OCI-LY1 (cell line): Measurements from ENCODE around the gene PKD1.

Experiments used
- H2AFZ ChIP-seq: fragments of 200-600 bp; sonication (generic), shearing (Covaris generic); 2 replicates; pipeline ENCODE4 v1.6.0; 2014; ENCODE audit warnings: antibody characterized with exemption, mild to moderate bottlenecking, low read length
- H3F3A ChIP-seq: fragments of 200-600 bp; sonication (generic), shearing (Covaris generic); 2 replicates; pipeline ENCODE4 v1.6.0; 2014; ENCODE audit warnings: mild to moderate bottlenecking, antibody characterized with exemption, low read length, moderate library complexity; ENCODE audit not compliant: insufficient read depth
- H3K27ac ChIP-seq: fragments of 200-600 bp; sonication (generic); 2 replicates; pipeline ENCODE4 v1.5.1; 2014; ENCODE audit warnings: low read length, mixed run types, mild to moderate bottlenecking, low read depth; ENCODE audit not compliant: poor library complexity, severe bottlenecking
- H3K27me3 ChIP-seq: fragments of 200-600 bp; sonication (generic); 2 replicates; pipeline ENCODE4 v1.6.0; 2014; ENCODE audit warnings: antibody characterized with exemption, mild to moderate bottlenecking, low read length, moderate library complexity; ENCODE audit not compliant: insufficient read depth
- H3K36me3 ChIP-seq: fragments of 200-600 bp; sonication (generic); 2 replicates; pipeline ENCODE4 v1.6.1; 2014; ENCODE audit warnings: mild to moderate bottlenecking, antibody characterized with exemption, low read length, moderate library complexity, mixed read lengths; ENCODE audit not compliant: insufficient read depth
- H3K4me1 ChIP-seq: fragments of 200-600 bp; sonication (generic); 2 replicates; pipeline ENCODE4 v1.5.1; 2014; ENCODE audit warnings: mild to moderate bottlenecking, low read length, moderate library complexity; ENCODE audit not compliant: insufficient read depth, severe bottlenecking
- H3K4me2 ChIP-seq: fragments of 200-600 bp; sonication (generic), shearing (Covaris generic); 2 replicates; pipeline ENCODE4 v1.6.1; 2014; ENCODE audit warnings: low read length
- H3K4me3 ChIP-seq: fragments of 200-600 bp; sonication (generic); 2 replicates; pipeline ENCODE4 v1.5.1; 2014; ENCODE audit warnings: low read length, low read depth, mild to moderate bottlenecking, mixed read lengths; ENCODE audit not compliant: poor library complexity, severe bottlenecking
- H3K79me2 ChIP-seq: fragments of 200-600 bp; shearing (Covaris generic); 2 replicates; pipeline ENCODE4 v1.6.1; 2016; ENCODE audit warnings: mixed run types, low read length, mixed read lengths; ENCODE audit not compliant: insufficient read depth
- H3K9ac ChIP-seq: fragments of 200-600 bp; sonication (generic), shearing (Covaris generic); 2 replicates; pipeline ENCODE4 v1.6.1; 2014; ENCODE audit warnings: mild to moderate bottlenecking, low read length, mixed read lengths
- H3K9me2 ChIP-seq: fragments of 200-600 bp; sonication (generic), shearing (Covaris generic); 2 replicates; pipeline ENCODE4 v1.6.1; 2014; ENCODE audit warnings: low read depth, mild to moderate bottlenecking, low read length, mixed read lengths
- H3K9me3 ChIP-seq: fragments of 200-600 bp; shearing (Covaris generic); 2 replicates; pipeline ENCODE4 v1.6.1; 2014; ENCODE audit warnings: low read length, mixed read lengths
- H4K20me1 ChIP-seq: fragments of 200-600 bp; sonication (generic), shearing (Covaris generic); 2 replicates; pipeline ENCODE4 v1.6.0; 2016; ENCODE audit warnings: mild to moderate bottlenecking, low read length; ENCODE audit not compliant: insufficient read depth
- EZH2 ChIP-seq: fragments of 200-600 bp; sonication (generic), shearing (Covaris generic); IDR thresholded peaks from 2 replicates; pipeline ENCODE4 v1.8.0; 2017; ENCODE audit warnings: borderline replicate concordance, mixed run types, mild to moderate bottlenecking, antibody characterized with exemption, low read length, moderate library complexity, mixed read lengths
- TF ChIP-seq, protein P1 (sequence below): fragments of 200-600 bp; sonication (generic), shearing (Covaris generic); IDR thresholded peaks from 2 replicates; pipeline ENCODE4 v1.5.1; 2017; ENCODE audit warnings: mild to moderate bottlenecking, antibody characterized with exemption, low read length, moderate library complexity, mixed read lengths

Gene PKD1

DNA sequence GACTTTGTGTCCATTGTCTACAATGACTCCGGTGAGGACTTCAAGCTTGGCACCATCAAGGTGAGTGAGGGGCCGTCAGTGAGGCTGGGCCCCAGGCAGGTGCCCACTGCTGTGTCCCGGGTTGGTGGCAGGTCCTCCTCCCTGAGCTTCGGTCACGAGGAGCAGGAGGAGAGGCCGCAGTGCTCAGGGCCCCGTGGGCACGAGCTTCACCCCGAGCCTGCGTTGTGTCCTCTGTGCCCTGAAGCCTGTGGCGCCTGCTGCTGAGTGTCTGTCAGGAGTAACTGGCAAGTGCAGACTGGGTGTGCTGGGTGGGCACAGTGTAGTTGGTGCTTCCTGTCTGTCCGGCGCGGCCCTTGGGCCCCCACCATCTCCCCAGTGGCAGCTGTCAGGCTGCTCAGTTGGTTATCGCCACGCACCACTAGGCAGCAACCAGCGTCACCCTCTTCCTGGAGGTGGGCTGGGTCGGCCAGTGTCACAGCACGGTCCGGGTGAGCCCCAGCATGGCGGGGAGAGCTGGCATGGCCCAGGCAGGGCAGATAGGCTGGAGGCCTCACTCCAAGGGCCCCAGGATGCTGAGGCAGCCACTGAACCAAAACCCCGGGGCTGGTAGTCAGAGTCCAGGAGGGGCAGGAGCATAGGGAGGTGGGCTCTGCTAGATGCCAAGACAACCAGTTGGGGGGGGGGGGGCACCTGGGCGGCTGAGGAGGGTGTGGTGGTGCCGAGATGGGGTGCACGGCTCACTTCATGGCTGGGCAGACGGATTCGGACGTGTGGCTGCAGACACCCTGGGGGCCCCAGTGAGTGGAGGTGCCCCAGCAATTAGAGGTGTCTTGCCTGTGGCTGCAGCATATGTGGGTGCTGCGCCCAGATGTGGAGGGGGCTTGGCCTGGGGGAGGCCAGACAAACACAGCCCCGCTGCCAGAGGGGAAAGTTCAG, 48.6 kb downstream of the PKD1 start:
- no peak overlapping the region for H3K9ac ChIP-seq
- no peaks in the 10 kb centered on the region for H3K9me2 ChIP-seq
- no peak overlapping the region for H3K4me3 ChIP-seq
- H3K27ac ChIP-seq, result no peak overlapping the region
- peaks cover 18% of the 10 kb centered on the region for H3K4me1 ChIP-seq
- H3K9me3 ChIP-seq, result no peaks in the 10 kb centered on the region
- H3K4me2 ChIP-seq, result no peak overlapping the region
- no peaks in the 10 kb centered on the region for H3K27me3 ChIP-seq
- H2AFZ ChIP-seq, result no peak overlapping the region
- peaks cover 47% of the 10 kb centered on the region for H3K36me3 ChIP-seq
- TF ChIP-seq, protein P1, sequence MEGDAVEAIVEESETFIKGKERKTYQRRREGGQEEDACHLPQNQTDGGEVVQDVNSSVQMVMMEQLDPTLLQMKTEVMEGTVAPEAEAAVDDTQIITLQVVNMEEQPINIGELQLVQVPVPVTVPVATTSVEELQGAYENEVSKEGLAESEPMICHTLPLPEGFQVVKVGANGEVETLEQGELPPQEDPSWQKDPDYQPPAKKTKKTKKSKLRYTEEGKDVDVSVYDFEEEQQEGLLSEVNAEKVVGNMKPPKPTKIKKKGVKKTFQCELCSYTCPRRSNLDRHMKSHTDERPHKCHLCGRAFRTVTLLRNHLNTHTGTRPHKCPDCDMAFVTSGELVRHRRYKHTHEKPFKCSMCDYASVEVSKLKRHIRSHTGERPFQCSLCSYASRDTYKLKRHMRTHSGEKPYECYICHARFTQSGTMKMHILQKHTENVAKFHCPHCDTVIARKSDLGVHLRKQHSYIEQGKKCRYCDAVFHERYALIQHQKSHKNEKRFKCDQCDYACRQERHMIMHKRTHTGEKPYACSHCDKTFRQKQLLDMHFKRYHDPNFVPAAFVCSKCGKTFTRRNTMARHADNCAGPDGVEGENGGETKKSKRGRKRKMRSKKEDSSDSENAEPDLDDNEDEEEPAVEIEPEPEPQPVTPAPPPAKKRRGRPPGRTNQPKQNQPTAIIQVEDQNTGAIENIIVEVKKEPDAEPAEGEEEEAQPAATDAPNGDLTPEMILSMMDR, result no peak
- no peak for TF ChIP-seq EZH2
- no peaks in the 10 kb centered on the region for H4K20me1 ChIP-seq
- H3F3A ChIP-seq, result no peaks in the 10 kb centered on the region
- no peaks in the 10 kb centered on the region for H3K79me2 ChIP-seq

DNA sequence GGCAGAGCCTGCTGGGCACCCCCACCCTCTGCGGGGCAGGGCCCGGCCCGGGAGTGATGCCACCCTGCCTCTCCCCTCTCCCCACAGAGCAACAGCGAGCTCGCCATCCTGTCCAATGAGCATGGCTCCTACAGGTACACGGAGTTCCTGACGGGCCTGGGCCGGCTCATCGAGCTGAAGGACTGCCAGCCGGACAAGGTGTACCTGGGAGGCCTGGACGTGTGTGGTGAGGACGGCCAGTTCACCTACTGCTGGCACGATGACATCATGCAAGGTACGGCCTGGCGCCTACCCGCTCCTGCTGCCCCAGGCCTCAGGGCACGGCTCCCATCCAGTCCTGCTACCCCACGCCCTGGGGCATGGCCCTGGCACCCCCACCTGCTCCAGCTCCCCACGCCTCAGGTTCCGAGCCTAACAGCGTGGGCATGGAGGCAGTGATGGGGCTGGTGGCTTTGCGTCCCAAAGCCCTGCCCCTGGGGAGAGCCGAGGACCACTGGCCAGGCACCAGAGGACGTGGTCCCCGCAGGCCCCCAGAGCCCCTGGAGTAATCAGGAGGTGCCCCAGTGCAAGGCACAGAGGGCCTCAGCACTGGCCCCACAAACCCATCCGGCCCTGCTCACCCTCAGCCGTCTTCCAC, 49.5 kb downstream of the PKD1 start:
- H3K9me3 ChIP-seq, result no peaks in the 10 kb centered on the region
- no peak overlapping the region for H3K4me3 ChIP-seq
- no peaks in the 10 kb centered on the region for H3K79me2 ChIP-seq
- H3K36me3 ChIP-seq, result peaks cover 52% of the 10 kb centered on the region
- H3K27ac ChIP-seq, result no peak overlapping the region
- H3K4me1 ChIP-seq, result peaks cover 18% of the 10 kb centered on the region
- H4K20me1 ChIP-seq, result no peaks in the 10 kb centered on the region
- no peaks in the 10 kb centered on the region for H3K9me2 ChIP-seq
- H3K4me2 ChIP-seq, result no peak overlapping the region
- no peak for TF ChIP-seq EZH2
- no peak overlapping the region for H3K9ac ChIP-seq
- no peaks in the 10 kb centered on the region for H3K27me3 ChIP-seq
- no peaks in the 10 kb centered on the region for H3F3A ChIP-seq
- H2AFZ ChIP-seq, result no peak overlapping the region

DNA sequence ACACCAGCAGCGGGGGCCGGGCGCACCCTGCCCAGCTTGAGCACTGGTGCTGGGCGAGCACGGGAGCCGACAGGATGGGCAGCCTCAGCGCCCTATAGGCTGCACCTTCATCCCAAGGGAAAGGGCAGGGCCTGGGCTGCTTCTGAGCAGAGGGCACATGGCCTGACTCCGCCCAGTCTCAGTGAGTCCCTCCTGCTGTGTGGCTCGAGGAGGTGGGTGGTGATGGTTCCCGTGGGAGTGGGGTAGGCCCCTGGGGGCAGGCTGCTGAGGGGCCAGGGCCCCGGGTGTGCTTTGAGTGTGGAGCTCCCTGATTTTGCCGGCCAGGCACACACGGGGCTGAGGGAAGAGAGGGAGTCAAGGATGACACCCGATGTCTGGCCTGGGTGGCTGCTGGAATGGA, 50.0 kb downstream of the PKD1 start:
- Histone ChIP-seq H3K9me3 (no peaks in the 10 kb centered on the region), H3K4me3 (no peak overlapping the region), H3K4me2 (no peak overlapping the region), H3K4me1 (peaks cover 16% of the 10 kb centered on the region), H3K9ac (no peak overlapping the region), H3K36me3 (peaks cover 52% of the 10 kb centered on the region), H2AFZ (no peak overlapping the region), H3K79me2 (no peaks in the 10 kb centered on the region), H3F3A (no peaks in the 10 kb centered on the region), H3K27me3 (no peaks in the 10 kb centered on the region), H3K27ac (no peak overlapping the region), H3K9me2 (no peaks in the 10 kb centered on the region), H4K20me1 (no peaks in the 10 kb centered on the region)
- TF ChIP-seq, protein P1, result no peak
- TF ChIP-seq EZH2, result no peak
